DND-41 (cell line): ENCODE results near the gene NACC2.

Experiments used
- ATAC-seq: fragments of 200-7000 bp; cut with Tn5 transposase; 3 replicates; pipeline ENCODE4 v1.9.1; 2021; ENCODE audit warnings: low read depth; ENCODE audit not compliant: insufficient read depth
- DNase-seq: peaks from one replicate; pipeline ENCODE4 v3.0.0-alpha.2; 2020
- H2AFZ ChIP-seq: 2 replicates; pipeline ENCODE4 v1.6.0; 2012; ENCODE audit warnings: low read depth, low read length
- H3K27ac ChIP-seq: 2 replicates; pipeline ENCODE4 v1.5.1; 2012; ENCODE audit warnings: low read length, inconsistent platforms
- H3K27me3 ChIP-seq: fragments of 200-600 bp; sonication (generic); 2 replicates; pipeline ENCODE4 v1.6.0; 2012; ENCODE audit warnings: low read length, mild to moderate bottlenecking, inconsistent platforms; ENCODE audit not compliant: insufficient read depth, poor library complexity
- H3K36me3 ChIP-seq: 2 replicates; pipeline ENCODE4 v1.5.1; 2012; ENCODE audit warnings: low read length, inconsistent platforms; ENCODE audit not compliant: insufficient read depth
- H3K4me1 ChIP-seq: 2 replicates; pipeline ENCODE4 v1.5.1; 2012; ENCODE audit warnings: mild to moderate bottlenecking, low read length; ENCODE audit not compliant: insufficient read depth
- H3K4me2 ChIP-seq: 2 replicates; pipeline ENCODE4 v1.6.0; 2012; ENCODE audit warnings: mild to moderate bottlenecking, moderate library complexity, low read length, inconsistent platforms; ENCODE audit not compliant: insufficient read depth
- H3K4me3 ChIP-seq, 2 experiments: fragments of 200-600 bp in 1 of 2; shearing (Covaris generic) in 1 of 2; 2 replicates each; pipeline ENCODE4 v1.5.1; 2012 to 2016; ENCODE audit warnings: inconsistent platforms in 2 of 2, low read length in 2 of 2, mild to moderate bottlenecking in 2 of 2, low read depth in 1 of 2, moderate library complexity in 1 of 2
- H3K79me2 ChIP-seq: 2 replicates; pipeline ENCODE4 v1.6.0; 2012; ENCODE audit warnings: low read length, inconsistent platforms; ENCODE audit not compliant: insufficient read depth
- H3K9ac ChIP-seq: 2 replicates; pipeline ENCODE4 v1.6.0; 2012; ENCODE audit warnings: low read depth, mild to moderate bottlenecking, inconsistent platforms, low read length, moderate library complexity
- H3K9me3 ChIP-seq: 2 replicates; pipeline ENCODE4 v1.5.1; 2012; ENCODE audit warnings: low read length, moderate library complexity, mild to moderate bottlenecking, inconsistent platforms; ENCODE audit not compliant: insufficient read depth, severe bottlenecking
- H4K20me1 ChIP-seq: 2 replicates; pipeline ENCODE4 v1.6.0; 2012; ENCODE audit warnings: low read length; ENCODE audit not compliant: insufficient read depth
- CTCF ChIP-seq: IDR thresholded peaks from 2 replicates; pipeline ENCODE4 v1.5.1; 2012; ENCODE audit warnings: borderline replicate concordance, low read length, moderate library complexity, mild to moderate bottlenecking; ENCODE audit not compliant: poor library complexity, severe bottlenecking; ENCODE audit errors: extremely low read depth
- EZH2 ChIP-seq: IDR thresholded peaks from 3 replicates; pipeline ENCODE4 v1.6.1; 2012; ENCODE audit warnings: borderline replicate concordance, low read depth, mild to moderate bottlenecking, moderate library complexity, low read length, inconsistent platforms; ENCODE audit not compliant: severe bottlenecking

Gene NACC2

GRCh38 chr9:135976531-135976930, 118.6 kb downstream of the NACC2 start:
- TF ChIP-seq EZH2 (no peak), CTCF (no peak)
- H3K27me3 ChIP-seq: peaks cover 5% of the 10 kb centered on the region
- no peak overlapping the region for H3K9ac ChIP-seq
- peaks cover 10% of the 10 kb centered on the region for H4K20me1 ChIP-seq
- H3K4me3 ChIP-seq: no peak overlapping the region
- no peak overlapping the region for H3K27ac ChIP-seq
- H3K9me3 ChIP-seq: no peaks in the 10 kb centered on the region
- H3K4me2 ChIP-seq: no peak overlapping the region
- H3K36me3 ChIP-seq: no peaks in the 10 kb centered on the region
- H2AFZ ChIP-seq: no peak overlapping the region
- DNase-seq (no peak), ATAC-seq (no peak)
- no peaks in the 10 kb centered on the region for H3K79me2 ChIP-seq
- H3K4me1 ChIP-seq: no peaks in the 10 kb centered on the region

- Histone ChIP-seq H3K27ac (no peak overlapping the region), H3K9me3 (no peaks in the 10 kb centered on the region), H3K4me3 (no peak overlapping the region), H2AFZ (no peak overlapping the region), H4K20me1 (peaks cover 15% of the 10 kb centered on the region), H3K27me3 (peaks cover 5% of the 10 kb centered on the region), H3K36me3 (no peaks in the 10 kb centered on the region), H3K4me2 (no peak overlapping the region), H3K4me1 (no peaks in the 10 kb centered on the region), H3K79me2 (no peaks in the 10 kb centered on the region), H3K9ac (no peak overlapping the region)
- ATAC-seq: no peak
- TF ChIP-seq CTCF (no peak), EZH2 (no peak)
- no peak for DNase-seq
Measured at GRCh38 chr9:135975834-135976233, 119.3 kb downstream of the NACC2 start.

- H3K79me2 ChIP-seq: no peaks in the 10 kb centered on the region
- no peaks in the 10 kb centered on the region for H3K9me3 ChIP-seq
- no peak overlapping the region for H3K4me2 ChIP-seq
- H3K27me3 ChIP-seq: no peaks in the 10 kb centered on the region
- H3K4me3 ChIP-seq: no peak overlapping the region
- H4K20me1 ChIP-seq: peaks cover 15% of the 10 kb centered on the region
- H2AFZ ChIP-seq: no peak overlapping the region
- no peak for DNase-seq
- ATAC-seq: no peak
- TF ChIP-seq EZH2 (no peak), CTCF (peak; percentile 33)
- H3K27ac ChIP-seq: no peak overlapping the region
- no peaks in the 10 kb centered on the region for H3K36me3 ChIP-seq
- H3K9ac ChIP-seq: no peak overlapping the region
- H3K4me1 ChIP-seq: no peaks in the 10 kb centered on the region
Measured at GRCh38 chr9:135974220-135974573, 120.9 kb downstream of the NACC2 start.
